Lower leg skin (tissue), 3 donors: ENCODE data around the gene CLMN.

Source experiments
- CTCF ChIP-seq, 3 donors: fragments of 450-650 bp; IDR thresholded peaks; one replicate each; pipeline ENCODE4 v1.5.1; 2016; ENCODE audit warnings: antibody characterized with exemption in 3 of 3, mild to moderate bottlenecking in 3 of 3, moderate library complexity in 2 of 3
- POLR2A ChIP-seq, 2 donors: fragments of 450-650 bp; IDR thresholded peaks; one replicate each; pipeline ENCODE4 v1.6.1; 2016 to 2017; ENCODE audit warnings: antibody characterized with exemption in 2 of 2, mild to moderate bottlenecking in 1 of 2, moderate library complexity in 1 of 2

GRCh38 chr14:95326987-95327386, 7.3 kb upstream of the CLMN start:
- no peak for TF ChIP-seq POLR2A (IDR thresholded peaks at IDR 0.05)
- TF ChIP-seq CTCF (IDR thresholded peaks at IDR 0.05), result no peak
